ENCODE data around the gene LRRC72. TPM values are rescaled to one million over a fixed set of nuclear protein-coding genes. Genes with fewer than 3 reads are reported as not detected.

The LRRC72 gene
- total and polyA plus RNA-seq, 2 experiments from 2014 or later, result not detected

GRCh38 chr7:16619979-16620408 is 93.4 kb downstream of the LRRC72 start (continued):
- TF ChIP-seq ETS1 (IDR thresholded peaks at IDR 0.05), result no peak

DNA sequence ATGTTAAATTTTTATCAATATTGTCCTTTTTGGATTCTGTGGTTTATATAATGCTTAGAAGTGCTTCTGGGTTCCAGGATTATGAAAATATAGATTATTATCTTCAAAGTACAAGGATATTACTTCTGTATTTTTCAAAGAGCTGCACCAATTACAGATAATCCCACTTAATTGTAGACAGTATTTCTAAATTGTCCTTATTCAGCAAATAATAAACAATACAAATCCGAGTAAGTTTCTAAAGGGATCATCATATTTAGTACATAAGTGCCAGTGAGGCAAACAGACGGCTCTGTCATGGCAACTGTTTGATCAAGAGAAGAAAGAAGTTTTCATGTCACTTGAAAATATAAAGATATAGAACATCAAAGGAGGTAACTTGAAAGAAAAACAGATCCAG is 99.8 kb downstream of the LRRC72 start:
- H3K9me3 Mint-ChIP-seq, result no peaks in the 10 kb centered on the region
- no peak overlapping the region for H3K27ac ChIP-seq (ENCODE audit: low read depth)
- H3K79me2 ChIP-seq (replicated peaks; ENCODE audit: insufficient read depth), result no peaks in the 10 kb centered on the region
- no peaks in the 10 kb centered on the region for H3F3A ChIP-seq (replicated peaks; ENCODE audit: low read depth)
- H3K36me3 ChIP-seq (ENCODE audit: insufficient read depth), result no peaks in the 10 kb centered on the region
- H3K4me3 Mint-ChIP-seq, result no peak overlapping the region
- H3K27ac Mint-ChIP-seq, result no peak overlapping the region
- H3K9me2 ChIP-seq (ENCODE audit: insufficient read depth), result no peaks in the 10 kb centered on the region
- peaks cover 2% of the 10 kb centered on the region; the same call in 1 of the 3 replicates for H3K36me3 Mint-ChIP-seq (ENCODE audit: low read depth)
- peaks cover 6% of the 10 kb centered on the region; the same call in 2 of the 3 replicates for H3K4me1 Mint-ChIP-seq
- DNase-seq (ENCODE audit: low spot score), result no peak
- H3K27me3 ChIP-seq (ENCODE audit: insufficient read depth), result no peaks in the 10 kb centered on the region
- no peaks in the 10 kb centered on the region for H4K20me1 ChIP-seq (replicated peaks; ENCODE audit: insufficient read depth)
- no peak for TF ChIP-seq REST (IDR thresholded peaks at IDR 0.05; ENCODE audit: unreplicated experiment)
- TF ChIP-seq CREB1 (CRISPR knock-in tag; IDR thresholded peaks at IDR 0.05; ENCODE audit: low read depth), result no peak
- TF ChIP-seq STAT1 (IDR thresholded peaks at IDR 0.05; ENCODE audit: unreplicated experiment), result no peak
- TF ChIP-seq JUNB (IDR thresholded peaks at IDR 0.05; ENCODE audit: unreplicated experiment), result no peak
- no peak for TF ChIP-seq ETS1 (IDR thresholded peaks at IDR 0.05)
- no peak for TF ChIP-seq EZH2 (IDR thresholded peaks at IDR 0.05; ENCODE audit: low read depth, unreplicated experiment)
- ATAC-seq, result no peak
- no peaks in the 10 kb centered on the region for H3K27me3 Mint-ChIP-seq (ENCODE audit: insufficient read depth, low read depth, poor library complexity)
- H2AFZ ChIP-seq, result no peak overlapping the region
- no peaks in the 10 kb centered on the region for H3K4me1 ChIP-seq (ENCODE audit: insufficient read depth)
- H3K4me2 ChIP-seq, result no peak overlapping the region
- H3K4me3 ChIP-seq, result no peak overlapping the region

DNA sequence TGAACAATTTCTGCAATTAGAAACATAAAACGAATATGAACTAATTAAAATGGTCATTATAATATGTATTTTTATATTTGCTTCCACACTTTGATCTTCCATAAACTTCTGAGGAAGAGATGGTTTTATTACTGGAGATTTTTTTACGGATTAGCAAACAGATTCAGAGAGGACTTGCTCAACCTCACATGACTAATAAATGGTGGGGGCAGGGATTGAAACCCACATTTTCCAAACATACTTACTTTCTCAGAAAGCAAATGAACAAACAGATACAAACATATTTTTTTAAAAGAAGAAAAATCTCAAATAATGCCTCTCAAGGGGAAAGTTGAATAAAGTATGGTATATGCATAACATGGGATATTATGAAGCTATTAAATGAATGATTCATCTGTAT is 100.6 kb downstream of the LRRC72 start:
- no peak overlapping the region for H3K4me3 Mint-ChIP-seq
- ATAC-seq, result no peak
- DNase-seq (ENCODE audit: low spot score), result no peak
- no peak overlapping the region for H3K4me2 ChIP-seq
- H3K27ac Mint-ChIP-seq, result no peak overlapping the region
- H3K36me3 ChIP-seq (ENCODE audit: insufficient read depth), result no peaks in the 10 kb centered on the region
- no peak overlapping the region for H2AFZ ChIP-seq
- no peaks in the 10 kb centered on the region for H3K27me3 Mint-ChIP-seq (ENCODE audit: insufficient read depth, low read depth, poor library complexity)
- H3K27me3 ChIP-seq (ENCODE audit: insufficient read depth), result no peaks in the 10 kb centered on the region
- no peak overlapping the region for H3K4me3 ChIP-seq
- no peaks in the 10 kb centered on the region for H3K9me3 Mint-ChIP-seq
- H3K4me1 Mint-ChIP-seq, result peaks cover 6% of the 10 kb centered on the region; the same call in 2 of the 3 replicates
- no peaks in the 10 kb centered on the region for H3F3A ChIP-seq (replicated peaks; ENCODE audit: low read depth)
- peaks cover 2% of the 10 kb centered on the region; the same call in 1 of the 3 replicates for H3K36me3 Mint-ChIP-seq (ENCODE audit: low read depth)
- H3K79me2 ChIP-seq (replicated peaks; ENCODE audit: insufficient read depth), result no peaks in the 10 kb centered on the region
- H3K4me1 ChIP-seq (ENCODE audit: insufficient read depth), result no peaks in the 10 kb centered on the region
- no peaks in the 10 kb centered on the region; the same call in 1 of the 2 replicates for H4K20me1 ChIP-seq (replicated peaks; ENCODE audit: insufficient read depth)
- no peak overlapping the region for H3K27ac ChIP-seq (ENCODE audit: low read depth)
- H3K9me2 ChIP-seq (ENCODE audit: insufficient read depth), result no peaks in the 10 kb centered on the region
- TF ChIP-seq ZNF462 (CRISPR knock-in tag; IDR thresholded peaks at IDR 0.05), result no peak
- TF ChIP-seq ZNF114 (CRISPR knock-in tag; IDR thresholded peaks at IDR 0.05), result no peak
